Measurements from ENCODE around the gene MAP1LC3B. TPM values are rescaled to one million over a fixed set of nuclear protein-coding genes. Genes with fewer than 3 reads are reported as not detected.

Gene MAP1LC3B
- total RNA-seq (2021; fragmentation: NEBNext Ultra II Directional; extraction: Animal tissue kit (Norgen Biotek cat#: 25700)), result 100 to 1,000 TPM in 2 of 6 experiments, 10 to 100 TPM in 4; 81.3 to 112 (median 85.4) TPM
- long read RNA-seq, transcript MAP1LC3B-201 (4 exons, 2,688 nt), result major isoform, 297 of 363 reads
- long read RNA-seq, partial matches to known transcripts, result 41 of 363 reads
- long read RNA-seq, other reads (novel, unspliced or antisense), result 22 of 363 reads

DNA sequence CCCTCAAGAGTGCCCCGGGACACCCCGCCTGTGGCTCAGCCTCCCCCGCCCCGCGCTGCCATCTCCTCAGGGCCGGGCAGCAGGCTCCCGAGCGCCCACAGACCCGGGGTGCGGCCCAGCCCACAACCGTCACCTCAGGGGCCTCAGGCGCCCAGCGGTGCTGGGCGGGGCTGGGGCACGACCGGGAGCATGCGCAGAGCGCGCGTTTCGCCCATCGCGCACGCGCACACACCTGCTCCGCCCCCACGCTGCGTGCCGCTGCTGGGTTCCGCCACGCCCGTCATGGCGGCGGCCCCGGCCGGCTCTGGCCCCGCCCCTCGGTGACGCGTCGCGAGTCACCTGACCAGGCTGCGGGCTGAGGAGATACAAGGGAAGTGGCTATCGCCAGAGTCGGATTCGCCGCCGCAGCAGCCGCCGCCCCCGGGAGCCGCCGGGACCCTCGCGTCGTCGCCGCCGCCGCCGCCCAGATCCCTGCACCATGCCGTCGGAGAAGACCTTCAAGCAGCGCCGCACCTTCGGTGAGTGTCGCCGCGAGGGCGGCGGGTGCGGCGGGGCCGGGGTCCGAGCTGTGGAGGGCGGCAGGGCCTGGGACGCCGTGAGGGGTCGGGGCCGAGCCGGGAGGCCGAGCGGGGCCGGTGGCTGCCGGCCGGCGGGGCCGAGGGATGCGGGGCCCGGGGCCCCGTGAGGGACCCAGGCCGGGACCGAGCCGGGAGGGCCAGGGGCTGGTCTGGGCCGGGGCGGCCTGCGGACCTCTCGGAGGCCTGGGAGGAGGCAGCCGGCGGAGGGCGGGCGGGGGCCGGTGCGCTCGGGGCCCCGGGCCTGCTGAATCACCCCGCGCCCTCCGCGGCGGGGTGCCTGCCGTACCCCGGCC lies at the start of gene MAP1LC3B:
Gene MAP1LC3B (plus strand): TSS at position 387 of the 871 bp plus-strand sequence. CDS start 92 bp downstream, at position 479.
- Mint-ChIP-seq H3K9me3 (no peaks in the 10 kb centered on the region), H3K4me1 (ENCODE audit: low read depth) (peaks cover 52% of the 10 kb centered on the region), H3K4me3 (peak within 1 kb of the TSS; percentile 95), H3K27me3 (ENCODE audit: insufficient read depth) (peaks cover 7% of the 10 kb centered on the region), H3K36me3 (ENCODE audit: low read depth) (peaks cover 12% of the 10 kb centered on the region), H3K27ac (peak within 1 kb of the TSS; percentile 92)
- peak; percentile 94 for DNase-seq
- TF ChIP-seq, protein P1, sequence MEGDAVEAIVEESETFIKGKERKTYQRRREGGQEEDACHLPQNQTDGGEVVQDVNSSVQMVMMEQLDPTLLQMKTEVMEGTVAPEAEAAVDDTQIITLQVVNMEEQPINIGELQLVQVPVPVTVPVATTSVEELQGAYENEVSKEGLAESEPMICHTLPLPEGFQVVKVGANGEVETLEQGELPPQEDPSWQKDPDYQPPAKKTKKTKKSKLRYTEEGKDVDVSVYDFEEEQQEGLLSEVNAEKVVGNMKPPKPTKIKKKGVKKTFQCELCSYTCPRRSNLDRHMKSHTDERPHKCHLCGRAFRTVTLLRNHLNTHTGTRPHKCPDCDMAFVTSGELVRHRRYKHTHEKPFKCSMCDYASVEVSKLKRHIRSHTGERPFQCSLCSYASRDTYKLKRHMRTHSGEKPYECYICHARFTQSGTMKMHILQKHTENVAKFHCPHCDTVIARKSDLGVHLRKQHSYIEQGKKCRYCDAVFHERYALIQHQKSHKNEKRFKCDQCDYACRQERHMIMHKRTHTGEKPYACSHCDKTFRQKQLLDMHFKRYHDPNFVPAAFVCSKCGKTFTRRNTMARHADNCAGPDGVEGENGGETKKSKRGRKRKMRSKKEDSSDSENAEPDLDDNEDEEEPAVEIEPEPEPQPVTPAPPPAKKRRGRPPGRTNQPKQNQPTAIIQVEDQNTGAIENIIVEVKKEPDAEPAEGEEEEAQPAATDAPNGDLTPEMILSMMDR (IDR thresholded peaks at IDR 0.05), result no peak

DNA sequence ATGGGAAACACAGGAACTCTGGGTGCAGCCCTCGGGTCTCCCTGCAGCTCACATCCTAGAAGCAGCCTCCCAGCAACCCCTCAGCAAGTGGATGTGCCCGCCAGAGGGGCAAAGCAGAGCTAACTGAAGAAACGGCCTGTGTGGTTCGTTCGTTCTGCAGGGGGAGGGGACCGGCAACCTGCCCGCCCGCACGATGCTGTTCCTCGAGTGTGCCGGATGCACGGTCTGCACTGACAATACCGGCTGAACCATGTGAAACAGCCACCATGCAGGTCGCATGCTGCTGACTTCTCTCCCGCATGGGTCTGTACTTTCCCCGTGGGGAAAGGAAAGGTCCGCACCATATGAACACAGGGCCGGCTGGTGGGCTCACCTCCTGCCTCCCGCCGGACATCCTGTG lies 49.6 kb upstream of the MAP1LC3B start:
- no peaks in the 10 kb centered on the region for H3K4me1 Mint-ChIP-seq (ENCODE audit: low read depth)
- no peaks in the 10 kb centered on the region for H3K9me3 Mint-ChIP-seq
- peaks cover 1% of the 10 kb centered on the region; the same call in 1 of the 2 replicates for H3K27me3 Mint-ChIP-seq (ENCODE audit: insufficient read depth)
- no peak overlapping the region for H3K27ac Mint-ChIP-seq
- no peak overlapping the region for H3K4me3 Mint-ChIP-seq
- no peak for DNase-seq
- peaks cover 15% of the 10 kb centered on the region for H3K36me3 Mint-ChIP-seq (ENCODE audit: low read depth)
- TF ChIP-seq, protein P1 (IDR thresholded peaks at IDR 0.05), result no peak

DNA sequence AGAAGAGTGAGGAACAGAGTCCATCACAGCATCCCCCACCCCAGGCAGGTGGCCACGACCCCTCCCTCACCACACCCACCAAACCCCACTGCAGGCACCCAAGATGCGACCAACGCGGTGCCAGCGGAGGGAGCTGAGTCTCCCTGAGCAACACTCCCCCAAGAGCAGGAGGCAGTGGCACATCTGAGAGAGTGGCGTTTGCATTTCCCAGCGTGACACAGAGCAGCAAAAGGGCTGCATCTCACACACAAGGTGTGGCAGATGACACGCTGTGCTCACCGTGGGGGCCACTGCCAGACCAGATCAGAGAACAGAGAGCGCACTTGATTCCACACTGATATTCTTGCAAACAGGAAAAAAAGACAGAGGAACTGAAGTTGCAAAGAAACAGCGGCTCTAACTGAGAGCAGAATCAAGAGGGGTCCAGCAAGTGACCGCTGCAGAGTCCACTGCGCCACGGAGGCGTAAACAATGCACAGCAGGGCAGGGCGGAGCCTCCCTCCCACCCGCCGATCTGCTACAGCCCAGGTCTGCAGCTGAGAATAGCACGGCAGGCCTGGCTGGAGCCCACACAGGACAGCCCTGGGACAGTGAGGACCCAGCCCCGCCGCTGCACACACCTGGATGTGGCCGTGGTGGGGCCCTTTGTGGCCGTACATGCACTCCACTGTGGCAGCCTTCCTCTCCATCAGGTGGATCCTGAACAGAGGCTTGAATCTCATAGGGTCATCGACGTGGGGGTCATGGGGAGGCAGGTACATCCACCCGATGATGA lies 49.0 kb upstream of the MAP1LC3B start:
- H3K4me3 Mint-ChIP-seq, result no peak overlapping the region
- peaks cover 15% of the 10 kb centered on the region for H3K36me3 Mint-ChIP-seq (ENCODE audit: low read depth)

DNA sequence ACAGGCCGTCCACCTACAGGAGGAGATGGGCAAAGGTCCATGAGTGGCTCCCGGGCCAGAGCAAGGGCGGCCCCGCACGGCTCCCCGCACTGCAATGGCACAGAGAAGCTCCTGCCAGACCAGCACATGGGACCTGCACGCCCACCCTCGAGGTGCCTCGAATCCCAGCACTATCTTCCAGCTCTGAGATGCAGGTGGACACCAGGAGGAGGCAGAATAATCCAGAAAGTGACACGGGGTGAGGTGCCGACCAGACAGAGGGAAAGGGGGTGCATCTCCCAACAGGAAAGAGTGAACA lies 48.4 kb upstream of the MAP1LC3B start:
- TF ChIP-seq, protein P1 (IDR thresholded peaks at IDR 0.05), result no peak
- Mint-ChIP-seq H3K9me3 (no peaks in the 10 kb centered on the region), H3K27ac (no peak overlapping the region), H3K36me3 (ENCODE audit: low read depth) (peaks cover 14% of the 10 kb centered on the region), H3K4me1 (ENCODE audit: low read depth) (no peaks in the 10 kb centered on the region), H3K4me3 (no peak overlapping the region), H3K27me3 (ENCODE audit: insufficient read depth) (peaks cover 1% of the 10 kb centered on the region; the same call in 1 of the 2 replicates)
- no peak for DNase-seq

More for the DNA sequence above, 49.0 kb upstream of the MAP1LC3B start:
- TF ChIP-seq, protein P1 (IDR thresholded peaks at IDR 0.05), result no peak
- H3K27me3 Mint-ChIP-seq (ENCODE audit: insufficient read depth), result peaks cover 1% of the 10 kb centered on the region; the same call in 1 of the 2 replicates
- H3K9me3 Mint-ChIP-seq, result no peaks in the 10 kb centered on the region
- no peak overlapping the region for H3K27ac Mint-ChIP-seq
- no peaks in the 10 kb centered on the region for H3K4me1 Mint-ChIP-seq (ENCODE audit: low read depth)
- DNase-seq, result no peak

DNA sequence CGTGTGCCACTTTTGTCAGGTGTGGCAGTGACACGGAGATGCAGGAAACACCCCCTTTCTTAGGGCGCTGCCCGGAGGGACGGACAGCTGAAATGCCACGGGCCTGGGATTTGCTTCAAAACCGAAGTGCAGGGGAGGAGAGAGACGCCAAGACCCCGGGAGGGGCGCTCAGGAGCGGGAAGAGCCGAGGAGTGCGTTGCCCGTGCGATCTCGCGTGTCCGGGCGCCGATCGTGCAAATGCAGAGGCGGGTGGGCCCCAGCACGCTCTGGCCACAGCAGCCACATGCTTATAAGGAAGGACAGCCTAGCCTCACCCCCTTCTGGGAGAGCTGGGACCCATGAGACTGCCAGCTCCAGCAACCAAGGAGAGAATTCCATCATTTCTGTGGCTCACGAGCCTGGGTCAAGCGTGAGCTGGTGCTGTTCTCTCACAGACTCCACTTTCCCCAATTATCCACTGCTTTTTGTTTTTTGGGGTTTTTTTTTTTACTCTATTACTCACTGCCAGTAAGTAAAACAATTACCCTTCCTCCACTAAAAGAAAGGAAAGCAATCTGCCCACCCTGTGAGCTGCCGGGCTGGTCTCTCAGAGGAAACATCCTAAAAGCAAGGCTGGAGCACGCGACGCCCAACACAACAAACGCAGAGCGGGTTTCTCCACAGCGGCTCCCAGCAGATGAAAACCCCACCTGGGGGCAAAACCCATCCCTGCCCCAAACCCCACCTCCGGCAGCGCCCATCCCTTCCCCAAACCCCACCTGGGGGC lies 47.8 kb upstream of the MAP1LC3B start:
- no peak for DNase-seq
- H3K4me1 Mint-ChIP-seq (ENCODE audit: low read depth), result no peaks in the 10 kb centered on the region
- H3K4me3 Mint-ChIP-seq, result no peak overlapping the region
- no peak overlapping the region for H3K27ac Mint-ChIP-seq
- H3K27me3 Mint-ChIP-seq (ENCODE audit: insufficient read depth), result peaks cover 1% of the 10 kb centered on the region; the same call in 1 of the 2 replicates
- no peaks in the 10 kb centered on the region for H3K9me3 Mint-ChIP-seq
- TF ChIP-seq, protein P1 (IDR thresholded peaks at IDR 0.05), result no peak
- peaks cover 12% of the 10 kb centered on the region for H3K36me3 Mint-ChIP-seq (ENCODE audit: low read depth)

Data from HFFc6 (cell line).